Suppressor macrophage treated with lipopolysaccharide for 4 hours (primary cell): Measurements from ENCODE around the gene SDF4.

Experiments
- DNase-seq: peaks from one replicate; pipeline ENCODE4 v3.0.0-alpha.2; 2020

Gene SDF4

GRCh38 chr1:1231400-1232207, at the start of gene SDF4:
Gene SDF4 (minus strand): TSS chr1:1232001. CDS start chr1:1228772, 3,229 bp downstream.
- DNase-seq, result peak; percentile 99

- DNase-seq, result no peak
These were observed 49.1 kb upstream of the SDF4 start for GRCh38 chr1:1280782-1281481.

- no peak for DNase-seq
These were observed 47.2 kb upstream of the SDF4 start for GRCh38 chr1:1279028-1279427.

GRCh38 chr1:1278620-1279019, 46.8 kb upstream of the SDF4 start:
- no peak for DNase-seq

GRCh38 chr1:1275836-1276235, 44.0 kb upstream of the SDF4 start:
- DNase-seq, result no peak

- DNase-seq, result no peak
These were observed 43.2 kb upstream of the SDF4 start for GRCh38 chr1:1274931-1275431.

- DNase-seq, result no peak
These were observed 42.6 kb upstream of the SDF4 start for GRCh38 chr1:1274299-1274930.

GRCh38 chr1:1273512-1274298, 41.9 kb upstream of the SDF4 start, which contains the start of gene UBE2J2:
Gene UBE2J2 (minus strand): TSS chr1:1273854. CDS start chr1:1267992, 5,862 bp downstream.
- DNase-seq, result peak; percentile 95

- DNase-seq, result peak; percentile 37
These were observed 41.4 kb upstream of the SDF4 start for GRCh38 chr1:1273209-1273511.

GRCh38 chr1:1272341-1273208, 40.8 kb upstream of the SDF4 start:
- DNase-seq, result no peak

GRCh38 chr1:1270813-1271212, 39.0 kb upstream of the SDF4 start:
- no peak for DNase-seq

GRCh38 chr1:1268284-1268682, 36.5 kb upstream of the SDF4 start:
- no peak for DNase-seq

- no peak for DNase-seq
These were observed 35.9 kb upstream of the SDF4 start for GRCh38 chr1:1267488-1268283.

GRCh38 chr1:1264868-1265272, 33.1 kb upstream of the SDF4 start:
- DNase-seq, result no peak

GRCh38 chr1:1264026-1264425, 32.2 kb upstream of the SDF4 start:
- DNase-seq, result no peak

GRCh38 chr1:1262758-1263157, 31.0 kb upstream of the SDF4 start:
- DNase-seq, result no peak

- no peak for DNase-seq
These were observed 30.3 kb upstream of the SDF4 start for GRCh38 chr1:1262071-1262470.

GRCh38 chr1:1260843-1261560, 29.2 kb upstream of the SDF4 start:
- DNase-seq, result no peak

- DNase-seq, result peak; percentile 60
These were observed 28.3 kb upstream of the SDF4 start for GRCh38 chr1:1259951-1260600.

GRCh38 chr1:1259540-1259939, 27.7 kb upstream of the SDF4 start:
- no peak for DNase-seq
